Epidermal melanocyte (primary cell): ENCODE results near the gene UQCR10.

ENCODE experiments used
- DNase-seq: peaks from one replicate; pipeline ENCODE4 v3.0.0; 2011; ENCODE audit warnings: low spot score; ENCODE audit not compliant: insufficient read length

The UQCR10 gene

DNA sequence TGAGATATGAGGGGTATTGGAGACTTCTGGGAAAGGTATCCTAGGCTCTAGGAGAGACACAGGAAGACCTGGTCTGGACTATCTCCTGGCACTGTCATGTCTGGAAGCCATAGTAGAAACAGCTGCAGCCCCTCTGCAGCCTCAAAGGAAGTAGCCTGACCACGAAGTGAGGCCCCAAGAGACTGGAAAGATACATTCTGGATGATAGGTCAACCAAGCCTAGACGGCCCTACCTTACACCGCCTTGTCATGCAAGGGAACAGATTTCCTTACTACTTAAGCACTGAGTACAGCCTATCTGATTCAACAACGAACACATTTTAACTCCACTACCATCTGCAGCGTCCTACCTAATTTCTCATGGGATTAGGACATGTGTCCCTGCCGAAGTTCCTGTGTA, 31.1 kb downstream of the UQCR10 start:
- DNase-seq, result no peak

DNA sequence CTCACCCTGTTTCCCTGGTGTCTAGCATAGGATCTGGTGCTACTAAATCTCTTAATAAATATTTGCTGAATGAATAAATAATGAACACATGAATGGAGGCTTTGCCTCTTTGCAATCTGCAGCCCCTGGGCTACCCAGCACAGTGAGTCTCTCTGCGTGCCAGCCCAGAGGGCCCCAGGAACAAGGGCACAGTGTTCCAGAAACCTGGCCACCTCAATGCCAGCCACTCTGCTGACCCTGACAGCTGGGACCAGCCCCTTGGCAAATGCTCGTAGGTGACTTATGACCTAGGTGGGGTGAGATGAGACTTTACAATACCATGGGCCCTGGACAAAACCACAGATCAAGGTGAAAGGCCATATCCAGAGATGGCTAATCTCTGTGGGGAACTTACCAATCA, 31.6 kb downstream of the UQCR10 start:
- DNase-seq, result no peak

DNA sequence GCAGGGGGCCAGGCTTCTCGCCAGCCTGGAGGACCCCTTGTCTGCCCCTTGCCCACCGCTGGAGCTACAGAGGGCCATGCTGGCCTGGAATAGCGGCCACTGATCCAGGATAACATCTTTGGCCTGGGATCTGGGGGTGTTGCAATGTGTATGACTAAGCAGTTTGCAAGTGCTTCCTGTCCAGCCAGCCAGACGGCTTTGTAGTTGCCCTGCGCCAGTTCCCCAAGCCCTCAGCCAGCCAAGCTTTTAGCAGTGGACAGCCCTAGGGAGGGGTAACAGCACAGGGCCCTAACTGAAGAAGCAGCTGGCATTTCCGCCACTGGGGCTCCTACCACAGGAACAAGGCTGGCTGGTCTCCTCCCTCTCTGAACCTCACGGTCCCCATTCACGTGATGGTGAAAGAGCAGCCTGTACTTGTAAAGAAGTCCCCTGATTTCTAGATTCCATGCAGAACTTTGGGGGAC, 32.1 kb downstream of the UQCR10 start:
- peak; percentile 58 for DNase-seq

DNA sequence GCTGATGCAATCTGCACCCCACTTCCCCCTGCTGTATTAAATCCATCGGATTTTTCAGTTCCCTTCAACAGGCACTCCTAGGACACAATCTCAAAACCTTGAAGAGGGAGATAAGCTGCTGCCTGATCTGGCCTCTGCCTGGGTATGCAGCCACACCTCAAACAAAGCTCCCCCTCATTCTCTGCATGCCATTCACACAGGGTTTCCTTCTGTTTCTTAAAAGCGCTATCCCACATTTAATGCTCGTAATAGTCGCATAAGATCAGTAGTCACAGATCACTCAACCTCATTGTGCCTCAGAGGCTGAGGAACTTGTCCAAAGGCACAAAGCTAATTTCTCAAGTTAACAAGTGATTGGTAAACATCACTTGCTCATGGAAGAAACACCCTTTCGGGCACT, 34.0 kb downstream of the UQCR10 start:
- no peak for DNase-seq

- no peak for DNase-seq
Observed at GRCh38 chr22:29801796-29802195, 34.6 kb downstream of the UQCR10 start.

DNA sequence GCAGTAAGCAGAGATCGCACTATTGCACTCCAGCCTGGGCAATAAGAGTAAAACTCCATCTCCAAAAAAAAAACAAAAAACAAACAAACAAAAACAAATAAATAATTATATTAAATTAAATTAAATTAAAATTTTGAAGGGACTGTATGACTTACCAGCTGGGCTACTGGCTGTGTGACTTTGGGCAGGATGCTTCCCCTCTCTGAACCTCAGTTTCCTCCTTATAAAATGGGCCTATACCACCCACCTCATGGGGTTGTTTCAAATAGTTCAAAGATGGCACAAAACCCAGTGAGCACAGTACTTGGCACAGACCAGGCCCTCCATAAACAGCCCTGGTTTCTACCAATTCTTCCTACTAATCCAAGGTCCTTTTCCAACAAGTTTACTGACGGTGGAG, 36.0 kb downstream of the UQCR10 start:
- no peak for DNase-seq

- no peak for DNase-seq
Observed at GRCh38 chr22:29804985-29805384, 37.8 kb downstream of the UQCR10 start.

DNA sequence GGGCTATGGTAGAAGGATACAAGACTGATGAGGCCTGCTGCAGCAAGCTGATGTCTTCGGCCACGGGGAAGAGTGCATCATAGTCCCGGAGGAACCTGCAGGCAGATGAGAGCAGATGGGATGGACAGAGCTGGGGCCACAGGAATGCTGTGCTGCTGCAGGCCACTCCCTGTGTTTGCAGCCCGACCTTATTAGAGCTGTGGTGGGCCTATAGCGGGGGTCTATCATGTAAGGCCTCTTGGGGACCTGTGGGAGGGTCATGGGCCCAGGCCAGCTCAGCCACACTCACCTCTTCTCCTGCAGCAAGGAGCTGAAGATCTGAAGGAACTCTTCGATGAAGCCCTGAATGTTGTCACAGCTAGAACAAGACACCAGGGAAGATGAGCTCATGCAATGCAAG, 39.0 kb downstream of the UQCR10 start:
- no peak for DNase-seq

GRCh38 chr22:29810216-29810615, 43.0 kb downstream of the UQCR10 start:
- DNase-seq, result no peak

DNA sequence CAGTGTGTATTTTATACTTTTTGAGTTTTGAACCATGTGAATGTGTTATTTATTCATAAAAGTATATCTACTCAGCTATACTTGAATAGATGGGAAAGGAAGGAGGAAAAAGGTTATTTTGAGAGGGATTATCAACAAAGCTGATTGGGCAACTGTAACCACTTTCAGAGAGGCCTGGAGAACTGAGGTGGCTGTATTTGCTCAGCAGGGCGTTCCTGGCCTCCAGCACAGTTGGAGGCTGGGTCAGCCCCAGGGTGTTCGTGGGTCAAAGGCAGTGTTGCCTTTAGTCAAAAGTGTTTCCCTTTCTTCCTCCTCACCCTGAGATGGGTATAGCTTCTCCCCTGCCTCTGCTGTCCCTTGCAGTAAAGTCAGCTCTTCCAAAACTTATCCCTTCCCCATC, 44.2 kb downstream of the UQCR10 start:
- DNase-seq, result no peak

DNA sequence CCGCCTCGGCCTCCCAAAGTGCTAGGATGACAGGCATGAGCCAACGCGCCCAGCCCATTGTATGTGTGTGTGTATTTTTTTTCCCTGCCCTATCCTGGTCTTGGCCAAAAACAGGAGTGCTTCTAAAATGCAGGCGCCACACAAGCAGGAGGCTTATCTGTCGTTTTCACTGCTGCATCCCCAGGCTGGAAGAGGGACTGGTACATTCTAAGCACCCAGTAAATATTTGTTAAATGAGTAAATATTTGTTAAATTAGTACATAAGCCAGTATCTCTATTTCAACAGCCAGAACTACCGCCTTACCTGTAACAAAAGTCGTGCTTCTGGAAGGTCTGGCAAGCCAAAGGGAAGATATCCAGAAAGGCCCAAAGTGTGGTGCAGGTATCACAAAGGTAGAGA, 46.0 kb downstream of the UQCR10 start:
- no peak for DNase-seq

DNA sequence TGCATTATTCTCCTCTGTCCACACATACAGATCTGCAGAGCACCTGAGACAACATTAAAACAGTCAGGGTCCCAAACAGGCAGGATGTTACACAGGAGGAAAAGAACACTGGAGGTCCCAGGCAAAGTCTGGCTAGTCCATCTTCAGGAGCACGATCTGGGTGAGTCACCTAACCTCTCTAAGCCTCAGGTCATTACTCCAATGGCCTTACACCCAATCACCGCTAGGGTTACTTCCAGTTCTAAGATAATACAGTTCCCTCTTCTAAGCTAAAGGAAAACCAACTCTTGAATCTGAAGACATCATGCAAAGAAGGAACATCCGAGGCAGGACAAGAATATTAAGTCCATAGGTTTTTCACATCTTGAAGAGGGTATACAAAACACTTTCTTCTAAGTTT, 46.4 kb downstream of the UQCR10 start:
- DNase-seq, result peak; percentile 10

GRCh38 chr22:29814003-29814402, 46.8 kb downstream of the UQCR10 start:
- peak; percentile 15 for DNase-seq

- DNase-seq, result no peak
Observed at GRCh38 chr22:29815580-29815979, 48.4 kb downstream of the UQCR10 start.

- DNase-seq, result no peak
Observed at GRCh38 chr22:29816128-29816527, 49.0 kb downstream of the UQCR10 start.

DNA sequence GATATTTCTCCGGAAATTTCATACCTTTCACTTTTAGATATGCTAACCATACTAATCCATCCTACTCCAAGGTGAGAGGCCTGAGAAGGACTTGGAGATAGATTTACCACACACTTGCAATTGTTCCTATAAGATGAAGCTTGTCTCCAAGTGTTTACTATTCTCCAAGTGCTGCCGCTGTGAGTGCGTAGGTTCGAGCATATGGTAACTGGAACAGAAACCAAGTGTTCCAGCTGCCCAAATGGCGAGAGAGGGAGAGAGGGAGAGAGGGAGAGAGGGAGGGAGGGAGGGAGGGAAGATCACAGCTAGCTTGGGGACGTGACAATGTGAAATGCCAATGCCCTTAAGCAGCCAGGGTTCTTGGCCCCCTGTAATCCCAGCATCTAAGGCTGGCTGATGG, 49.4 kb downstream of the UQCR10 start:
- DNase-seq, result no peak

- no peak for DNase-seq
Observed at GRCh38 chr22:29816980-29817379, 49.8 kb downstream of the UQCR10 start.

GRCh38 chr22:29817724-29818123, 50.6 kb downstream of the UQCR10 start:
- no peak for DNase-seq

- no peak for DNase-seq
Observed at GRCh38 chr22:29819501-29819900, 52.3 kb downstream of the UQCR10 start.
